NT2/D1 (cell line): ENCODE data around the gene LRRFIP1.

Experiments
- SUZ12 ChIP-seq: IDR thresholded peaks from 2 replicates; pipeline ENCODE4 v1.6.1; 2011; ENCODE audit not compliant: insufficient read length, insufficient read depth; ENCODE audit errors: extremely low read depth
- YY1 ChIP-seq: IDR thresholded peaks from 2 replicates; pipeline ENCODE4 v1.6.1; 2011; ENCODE audit not compliant: insufficient read length, insufficient read depth
- ZNF274 ChIP-seq: IDR thresholded peaks from 2 replicates; pipeline ENCODE4 v1.6.1; 2011; ENCODE audit warnings: mild to moderate bottlenecking, low read depth, low read length

DNA sequence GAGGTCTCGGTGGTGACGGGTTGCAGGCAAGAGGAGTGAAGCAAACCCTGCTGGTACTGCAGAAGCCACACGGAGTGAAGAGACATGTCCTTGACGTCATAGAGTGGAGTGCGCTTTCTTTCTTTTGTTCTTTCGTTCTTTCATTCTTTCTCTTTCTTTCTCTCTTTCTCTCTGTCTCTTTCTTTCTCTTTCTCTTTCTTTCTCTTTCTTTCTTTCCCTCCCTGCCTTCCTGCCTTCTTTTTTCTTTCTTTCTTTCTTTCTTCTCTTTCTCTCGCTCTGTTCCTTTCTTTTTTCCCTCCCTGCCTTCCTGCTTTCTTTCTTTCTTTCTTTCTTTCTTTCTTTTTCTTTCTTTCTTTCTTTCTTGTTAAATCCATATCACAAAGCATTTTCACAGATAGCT, 39.2 kb downstream of the LRRFIP1 start:
- no peak for TF ChIP-seq SUZ12
- TF ChIP-seq YY1: no peak
- no peak for TF ChIP-seq ZNF274
